Activated gamma-delta T cell treated with anti-CD3 and anti-CD28 coated beads, Interleukin-2, amount 50 U/mL, for 16 hours (primary cell): Measurements from ENCODE around the gene IRX1.

Source experiments
- DNase-seq: peaks from one replicate; pipeline ENCODE4 v3.0.0-alpha.2; 2020; ENCODE audit warnings: low read depth

Gene IRX1

GRCh38 chr5:3600106-3601060 lies 4.8 kb downstream of the IRX1 start:
- no peak for DNase-seq

- no peak for DNase-seq
Observed at GRCh38 chr5:3601061-3601710, 5.6 kb downstream of the IRX1 start.

GRCh38 chr5:3601911-3602782 lies 6.5 kb downstream of the IRX1 start:
- no peak for DNase-seq

- no peak for DNase-seq
Observed at GRCh38 chr5:3602785-3603502, 7.3 kb downstream of the IRX1 start.

- no peak for DNase-seq
Observed at GRCh38 chr5:3604501-3604900, 8.9 kb downstream of the IRX1 start.

- no peak for DNase-seq
Observed at GRCh38 chr5:3605298-3606010, 9.8 kb downstream of the IRX1 start.

- DNase-seq: no peak
Observed at GRCh38 chr5:3606121-3606831, 10.6 kb downstream of the IRX1 start.

GRCh38 chr5:3607541-3608181 lies 12.0 kb downstream of the IRX1 start:
- DNase-seq: no peak

- DNase-seq: no peak
Observed at GRCh38 chr5:3609120-3609681, 13.6 kb downstream of the IRX1 start.

- DNase-seq: no peak
Observed at GRCh38 chr5:3612591-3613042, 17.0 kb downstream of the IRX1 start.

- no peak for DNase-seq
Observed at GRCh38 chr5:3613726-3614125, 18.1 kb downstream of the IRX1 start.

GRCh38 chr5:3615217-3615616 lies 19.6 kb downstream of the IRX1 start:
- no peak for DNase-seq

GRCh38 chr5:3615829-3616228 lies 20.2 kb downstream of the IRX1 start:
- DNase-seq: no peak

GRCh38 chr5:3619579-3619978 lies 23.9 kb downstream of the IRX1 start:
- DNase-seq: no peak

- no peak for DNase-seq
Observed at GRCh38 chr5:3622961-3623360, 27.3 kb downstream of the IRX1 start.

- DNase-seq: no peak
Observed at GRCh38 chr5:3625626-3626025, 30.0 kb downstream of the IRX1 start.

GRCh38 chr5:3634061-3634460 lies 38.4 kb downstream of the IRX1 start:
- no peak for DNase-seq

GRCh38 chr5:3639175-3639574 lies 43.5 kb downstream of the IRX1 start:
- no peak for DNase-seq

- DNase-seq: no peak
Observed at GRCh38 chr5:3642231-3642630, 46.6 kb downstream of the IRX1 start.
